ENCODE data around the gene H19.

- TF ChIP-seq GATA2 (IDR thresholded peaks at IDR 0.05; ENCODE audit: low read depth, low read length) (no peak), GATA3 (IDR thresholded peaks at IDR 0.05; ENCODE audit: low read depth, low read length) (no peak)
Observed at GRCh38 chr11:1948389-1948788, 49.3 kb downstream of the H19 start.

Data from SH-SY5Y (cell line).